ENCODE measurements around the gene IL4.
"Not testable (repeated sequence)": the region's sequence is repeated elsewhere in the genome, so short reads cannot be mapped to it uniquely, and the experiment has no call there.

The IL4 gene

GRCh38 chr5:132673939-132674630 is at the start of gene IL4:
Gene IL4 (plus strand): TSS chr5:132673989. CDS start chr5:132674051, 62 bp downstream.
- DNase-seq = no peak

- DNase-seq = no peak
These were observed 46.3 kb upstream of the IL4 start for GRCh38 chr5:132627470-132627869.

GRCh38 chr5:132628814-132629213 is 45.0 kb upstream of the IL4 start:
- DNase-seq = no peak

DNA sequence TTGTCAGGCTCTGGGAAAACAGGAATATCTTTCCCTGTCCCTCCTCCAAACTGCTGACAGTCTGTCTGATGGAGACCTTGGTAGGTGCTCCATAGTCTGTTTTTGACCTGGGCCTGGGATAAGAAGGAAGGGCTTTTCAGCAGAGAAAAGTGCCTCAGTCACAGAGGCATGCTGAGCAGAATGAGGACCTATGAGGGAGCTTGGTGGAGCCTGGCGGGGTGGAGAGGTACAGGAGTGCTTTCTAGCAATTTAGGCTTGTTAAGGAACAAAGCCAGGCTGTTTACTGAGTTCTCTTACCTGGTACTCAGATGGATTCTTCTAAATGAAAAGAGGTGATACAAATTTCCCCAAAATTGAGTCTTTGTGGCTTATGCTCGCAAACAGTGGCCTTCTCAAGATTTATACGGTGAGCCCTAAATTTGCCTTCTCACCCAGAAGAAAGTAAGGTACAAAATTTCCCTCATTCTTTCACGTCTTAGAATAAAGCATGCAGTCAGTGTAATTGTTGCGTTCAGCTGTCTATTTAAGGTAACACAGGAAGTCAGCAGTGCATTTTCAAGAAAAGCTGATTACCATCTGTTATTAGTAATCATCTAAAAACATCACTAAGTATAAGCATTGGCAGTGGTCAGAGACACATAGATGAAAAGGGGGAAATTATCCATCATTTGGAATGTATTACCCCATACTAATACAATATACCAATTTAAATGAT is 44.4 kb upstream of the IL4 start:
- DNase-seq = no peak

DNA sequence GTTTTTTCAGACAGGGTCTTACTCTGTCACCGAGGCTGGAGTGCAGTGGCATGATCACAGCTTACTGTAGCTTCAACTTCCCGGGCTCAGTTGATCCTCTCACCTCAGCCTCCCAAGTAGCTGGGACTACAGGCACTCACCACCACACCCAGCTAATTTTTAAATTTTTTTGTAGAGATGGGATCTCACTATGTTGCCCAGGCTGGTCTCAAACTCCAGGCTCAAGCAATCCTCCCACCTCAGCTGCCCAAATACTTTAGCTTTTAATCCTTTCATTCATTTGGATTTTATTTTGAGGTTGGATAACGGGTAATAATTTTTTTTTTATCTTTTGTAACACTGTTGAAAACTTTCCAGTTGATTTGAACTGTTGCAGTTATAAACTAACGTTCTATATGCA is 40.2 kb upstream of the IL4 start:
- DNase-seq = not testable (repeated sequence)

DNA sequence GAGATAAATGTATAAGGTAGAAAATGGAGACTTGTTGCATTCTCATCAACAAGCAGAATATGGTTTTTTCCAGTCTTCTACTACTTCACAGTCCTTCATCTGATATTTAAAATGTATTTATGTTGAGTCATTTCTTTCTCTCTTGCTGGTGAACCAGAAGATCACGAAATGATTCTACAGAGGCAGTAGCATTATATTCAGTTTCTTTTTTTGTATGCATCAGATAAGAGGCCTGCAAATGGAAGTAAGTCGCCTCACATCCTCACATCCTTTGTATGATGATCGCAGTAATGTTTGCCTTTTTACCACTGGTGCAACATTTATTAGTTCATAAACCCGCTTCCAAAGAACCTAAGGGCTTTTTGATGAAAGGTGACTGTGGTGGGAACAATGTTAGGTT is 37.9 kb upstream of the IL4 start:
- DNase-seq = no peak

DNA sequence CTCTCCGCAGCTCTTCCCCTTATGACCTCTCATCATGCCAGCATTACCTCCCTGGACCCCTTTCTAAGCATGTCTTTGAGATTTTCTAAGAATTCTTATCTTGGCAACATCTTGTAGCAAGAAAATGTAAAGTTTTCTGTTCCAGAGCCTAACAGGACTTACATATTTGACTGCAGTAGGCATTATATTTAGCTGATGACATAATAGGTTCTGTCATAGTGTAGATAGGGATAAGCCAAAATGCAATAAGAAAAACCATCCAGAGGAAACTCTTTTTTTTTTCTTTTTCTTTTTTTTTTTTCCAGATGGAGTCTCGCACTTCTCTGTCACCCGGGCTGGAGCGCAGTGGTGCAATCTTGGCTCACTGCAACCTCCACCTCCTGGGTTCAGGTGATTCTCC is 36.5 kb upstream of the IL4 start:
- no peak for DNase-seq

DNA sequence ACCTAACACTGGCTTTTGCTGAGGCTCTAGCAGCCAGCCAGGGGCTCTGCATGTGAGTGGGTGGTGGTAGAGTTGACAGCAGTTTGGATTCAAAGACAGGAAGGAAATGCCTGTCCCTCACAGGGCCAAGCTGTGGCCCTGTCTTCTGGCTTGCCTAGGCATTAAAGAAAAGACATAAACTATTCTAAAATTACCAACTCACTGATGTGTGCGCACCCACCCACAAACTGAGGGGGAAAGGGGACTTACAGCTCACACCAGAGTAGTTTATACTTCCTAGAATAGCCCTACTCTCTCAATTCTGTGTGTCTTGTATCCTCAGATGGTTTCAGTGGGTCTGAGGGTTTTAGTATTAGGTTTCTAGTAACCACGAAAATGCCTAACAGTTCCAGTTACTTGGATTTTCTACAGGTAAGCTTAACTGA is 34.1 kb upstream of the IL4 start:
- no peak for DNase-seq

DNA sequence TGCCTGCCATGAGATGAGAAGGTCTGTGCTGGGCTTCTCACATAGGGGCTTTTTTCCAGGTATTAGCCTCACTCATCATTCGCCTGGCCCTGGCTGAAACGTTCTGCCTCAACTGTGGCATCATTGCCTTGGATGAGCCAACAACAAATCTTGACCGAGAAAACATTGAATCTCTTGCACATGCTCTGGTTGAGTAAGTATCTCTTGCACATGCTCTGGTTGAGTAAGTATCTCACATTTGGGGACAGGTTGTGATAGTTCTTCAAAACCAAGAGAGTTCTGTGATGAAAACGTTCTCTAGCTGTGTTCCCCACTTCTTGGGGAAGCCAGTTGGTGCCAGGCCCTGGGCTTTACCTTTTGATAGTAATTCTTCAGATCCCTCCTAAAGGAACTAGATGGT is 33.2 kb upstream of the IL4 start:
- DNase-seq = no peak

- DNase-seq = no peak
These were observed 32.5 kb upstream of the IL4 start for GRCh38 chr5:132641241-132641723.

GRCh38 chr5:132641841-132642240 is 31.9 kb upstream of the IL4 start:
- DNase-seq = no peak

GRCh38 chr5:132644177-132644576 is 29.6 kb upstream of the IL4 start:
- DNase-seq = no peak

DNA sequence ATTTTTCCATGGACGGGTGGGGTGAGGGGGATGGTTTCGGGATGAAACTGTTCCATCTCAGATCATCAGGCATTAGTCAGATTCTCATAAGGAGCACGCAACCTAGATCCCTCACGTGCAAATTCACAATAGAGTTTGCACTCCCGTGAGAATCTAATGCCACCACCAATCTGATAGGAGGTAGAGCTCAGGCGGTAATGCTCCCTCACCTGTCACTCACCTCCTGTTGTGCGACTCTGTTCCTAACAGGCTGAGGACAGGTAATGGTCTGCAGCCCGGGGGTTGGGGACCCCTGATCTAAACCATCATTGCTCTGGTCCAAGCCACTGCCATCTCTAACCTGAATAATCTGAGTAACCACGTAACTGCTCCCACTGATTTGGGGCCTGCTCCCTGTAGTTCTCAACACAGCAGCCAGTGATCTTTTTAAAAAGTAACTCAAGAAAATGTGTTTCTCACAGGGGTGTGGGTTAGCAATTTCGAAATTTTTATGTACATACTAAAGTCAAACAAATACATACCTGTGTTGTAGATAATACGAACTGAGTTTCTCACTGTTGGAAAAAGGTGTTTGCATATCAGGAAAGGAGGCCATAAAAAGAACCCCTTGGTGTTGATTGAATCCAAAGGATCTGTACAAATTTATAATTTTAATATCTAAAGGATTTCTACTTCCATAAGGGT is 27.1 kb upstream of the IL4 start:
- no peak for DNase-seq

- no peak for DNase-seq
These were observed 26.3 kb upstream of the IL4 start for GRCh38 chr5:132647473-132647872.

- DNase-seq = no peak
These were observed 25.4 kb upstream of the IL4 start for GRCh38 chr5:132648355-132648754.

DNA sequence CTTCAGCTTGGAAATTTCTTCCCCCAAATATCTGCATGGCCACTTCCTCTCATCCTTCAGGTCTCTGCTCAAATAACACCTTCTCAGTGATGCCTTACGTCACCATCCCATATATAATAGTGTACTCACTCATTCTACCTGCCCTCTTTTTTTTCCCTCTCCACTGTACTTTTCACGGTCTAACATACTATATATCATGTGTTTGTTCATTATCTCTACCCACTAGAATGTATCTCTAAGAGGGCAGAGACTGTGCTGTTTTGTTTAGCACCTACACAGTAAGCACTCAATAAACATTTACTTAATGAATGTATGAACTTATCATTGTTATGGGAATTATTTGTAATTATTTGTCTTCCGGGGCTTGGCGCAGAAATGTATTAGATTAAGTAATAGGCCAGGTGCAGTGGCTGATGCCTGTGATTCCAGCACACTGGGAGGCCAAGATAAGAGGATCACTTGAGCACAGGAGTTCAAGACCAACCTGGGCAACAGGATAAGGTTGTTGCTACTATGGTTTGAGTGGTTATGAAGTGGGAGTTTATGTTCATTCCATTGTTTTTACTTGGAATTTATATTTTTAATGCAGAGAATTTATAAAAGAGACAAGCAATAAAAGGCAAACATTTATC is 21.8 kb upstream of the IL4 start:
- DNase-seq = no peak

- no peak for DNase-seq
These were observed 20.1 kb upstream of the IL4 start for GRCh38 chr5:132653716-132654115.

GRCh38 chr5:132655821-132656773 is 17.7 kb upstream of the IL4 start:
- DNase-seq = no peak

DNA sequence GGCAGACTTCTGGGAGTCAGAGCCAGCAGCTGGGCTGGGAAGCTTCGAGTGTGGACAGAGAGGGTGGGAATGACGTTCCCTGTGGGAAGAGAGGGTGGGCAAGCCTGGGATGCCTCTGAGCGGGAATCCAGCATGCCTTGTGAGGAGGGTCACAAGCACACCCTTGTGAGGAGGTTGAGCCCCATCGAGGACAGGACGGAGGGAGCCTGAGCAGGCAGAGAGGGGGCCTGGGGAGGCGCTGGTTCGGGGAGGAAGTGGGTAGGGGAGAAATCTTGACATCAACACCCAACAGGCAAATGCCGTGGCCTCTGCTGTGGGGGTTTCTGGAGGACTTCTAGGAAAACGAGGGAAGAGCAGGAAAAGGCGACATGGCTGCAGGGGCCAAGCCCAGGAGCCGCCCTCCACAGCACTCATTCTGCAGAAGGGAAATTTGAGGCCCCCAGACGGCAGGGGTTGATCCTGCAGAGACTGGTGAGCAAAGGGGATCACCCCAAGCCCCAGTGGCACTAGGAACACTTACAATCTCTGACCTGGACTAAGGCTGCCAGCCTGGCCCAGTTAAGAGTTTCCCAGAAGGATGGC is 16.9 kb upstream of the IL4 start:
- DNase-seq = no peak

- no peak for DNase-seq
These were observed 16.0 kb upstream of the IL4 start, which contains the start of gene IL13 for GRCh38 chr5:132657676-132658380. Gene IL13 (plus strand): TSS chr5:132658173. CDS start chr5:132658187, 14 bp downstream.

Data from NCI-H1048 (cell line).